GM23248 (cell line): ENCODE measurements around the gene PSPH. TPM values are rescaled to one million over a fixed set of nuclear protein-coding genes. Genes with fewer than 3 reads are reported as not detected.
"Not testable (repeated sequence)": the region's sequence is repeated elsewhere in the genome, so short reads cannot be mapped to it uniquely, and the experiment has no call there.

Source experiments
- DNase-seq: peaks from one replicate; pipeline ENCODE4 v3.0.0-alpha.2; 2015
- H2AFZ ChIP-seq: fragments of 200-600 bp; sonication (generic); 2 replicates; pipeline ENCODE4 v1.6.1; 2016; ENCODE audit warnings: antibody characterized with exemption
- H3F3A ChIP-seq: fragments of 200-600 bp; sonication (generic); 2 replicates; pipeline ENCODE4 v1.6.1; 2016; ENCODE audit warnings: mild to moderate bottlenecking, antibody characterized with exemption, mixed run types; ENCODE audit not compliant: insufficient read depth
- H3K27ac ChIP-seq: fragments of 200-600 bp; sonication (generic); 2 replicates; pipeline ENCODE4 v1.5.1; 2016; ENCODE audit warnings: mild to moderate bottlenecking
- H3K27me3 ChIP-seq: fragments of 200-600 bp; sonication (generic); replicated peaks from 2 replicates; pipeline ENCODE4 v1.6.1; 2016; ENCODE audit warnings: mild to moderate bottlenecking; ENCODE audit not compliant: insufficient read depth
- H3K36me3 ChIP-seq: fragments of 200-600 bp; sonication (generic); 2 replicates; pipeline ENCODE4 v1.6.1; 2016; ENCODE audit warnings: low read depth, mild to moderate bottlenecking
- H3K4me1 ChIP-seq: fragments of 200-600 bp; sonication (generic); 2 replicates; pipeline ENCODE4 v1.6.1; 2016; ENCODE audit warnings: mild to moderate bottlenecking; ENCODE audit not compliant: insufficient read depth
- H3K4me2 ChIP-seq: fragments of 200-600 bp; sonication (generic); one replicate; pipeline ENCODE4 v1.6.1; 2016; ENCODE audit warnings: mild to moderate bottlenecking; ENCODE audit not compliant: unreplicated experiment
- H3K4me3 ChIP-seq: fragments of 200-600 bp; sonication (generic); 2 replicates; pipeline ENCODE4 v1.5.1; 2016; ENCODE audit warnings: mild to moderate bottlenecking
- H3K79me2 ChIP-seq: fragments of 200-600 bp; sonication (generic); 2 replicates; pipeline ENCODE4 v1.6.1; 2016; ENCODE audit warnings: mild to moderate bottlenecking; ENCODE audit not compliant: insufficient read depth
- H3K9ac ChIP-seq: fragments of 200-600 bp; sonication (generic); 2 replicates; pipeline ENCODE4 v1.6.1; 2016; ENCODE audit warnings: mild to moderate bottlenecking
- H3K9me2 ChIP-seq: fragments of 200-600 bp; sonication (generic); 2 replicates; pipeline ENCODE4 v1.6.1; 2016; ENCODE audit warnings: mixed run types, mild to moderate bottlenecking, moderate library complexity; ENCODE audit not compliant: insufficient read depth
- H3K9me3 ChIP-seq: fragments of 200-600 bp; sonication (generic); one replicate; pipeline ENCODE4 v1.6.1; 2017; ENCODE audit warnings: low read depth
- H4K20me1 ChIP-seq: fragments of 200-600 bp; sonication (generic); 2 replicates; pipeline ENCODE4 v1.6.0; 2016; ENCODE audit not compliant: insufficient read depth
- EZH2 ChIP-seq: fragments of 200-600 bp; sonication (generic); IDR thresholded peaks from 2 replicates; pipeline ENCODE4 v1.6.1; 2018; ENCODE audit warnings: antibody characterized with exemption, mild to moderate bottlenecking; ENCODE audit not compliant: insufficient read depth, poor library complexity, severe bottlenecking
- EZH2phosphoT487 ChIP-seq: fragments of 200-600 bp; sonication (generic); IDR thresholded peaks from 2 replicates; pipeline ENCODE4 v1.6.1; 2018; ENCODE audit warnings: antibody characterized with exemption, moderate library complexity, mild to moderate bottlenecking, low read depth; ENCODE audit not compliant: insufficient read depth
- WGBS, 2 experiments: methylation state at CpG; one replicate each; pipeline ENCODE4 v1.1.6; 2015 to 2017; ENCODE audit warnings: low lambda C conversion rate in 2 of 2, low coverage in 1 of 2; ENCODE audit errors: missing lambda C conversion rate in 2 of 2; 5-methylcytosine and 5-hydroxymethylcytosine counted together
- in situ Hi-C: fragments of 300-500 bp; cut with MboI; formaldehyde crosslinking; loops from 2 replicates; pipeline ENCODE4 v1.15.0; 2020
- polyA plus RNA-seq: library from polyadenylated mRNA; unstranded; fragments of >200 nt; fragmentation: Nextera tagmentation; extraction: Ambion mirVana; gene quantifications from 2 replicates; pipeline ENCODE4 v1.2.1, GENCODE V29; 2016
- total RNA-seq: library from RNA; depleted of rRNA; stranded (reverse); fragments of >200 nt; shearing (Covaris generic); gene quantifications from 2 replicates; pipeline ENCODE4 v1.2.3, GENCODE V29; 2014

Gene PSPH
- total and polyA plus RNA-seq, 2 experiments from 2014 or later, result 34.5 to 68.6 TPM

- no peak for DNase-seq
- Histone ChIP-seq H3K27ac (no peak overlapping the region), H4K20me1 (no peaks in the 10 kb centered on the region), H3F3A (no peaks in the 10 kb centered on the region), H3K79me2 (no peaks in the 10 kb centered on the region), H3K9me2 (no peaks in the 10 kb centered on the region), H3K4me2 (no peak overlapping the region), H3K9ac (no peak overlapping the region), H3K9me3 (no peaks in the 10 kb centered on the region), H3K4me1 (no peaks in the 10 kb centered on the region), H3K36me3 (no peaks in the 10 kb centered on the region), H3K4me3 (no peak overlapping the region), H2AFZ (no peak overlapping the region), H3K27me3 (no peaks in the 10 kb centered on the region)
- in situ Hi-C loops, result no loop called here
- 85 to 87% methylated on average over 7 of the region's 7 CpGs for WGBS, 2 experiments
- TF ChIP-seq EZH2phosphoT487 (no peak), EZH2 (no peak)
These were observed 35.5 kb upstream of the PSPH start for GRCh38 chr7:56086761-56087160.

- H3K4me1 ChIP-seq, result peaks cover 7% of the 10 kb centered on the region; the same call in 1 of the 2 replicates
- no peak for DNase-seq
- H2AFZ ChIP-seq, result no peak overlapping the region
- 43 to 44% methylated on average over 12 to 13 of the region's 13 CpGs for WGBS, 2 experiments
- no peaks in the 10 kb centered on the region for H3K9me3 ChIP-seq
- H3K4me2 ChIP-seq, result no peak overlapping the region
- no peak overlapping the region for H3K4me3 ChIP-seq
- TF ChIP-seq EZH2phosphoT487 (no peak), EZH2 (no peak)
- in situ Hi-C loops, result no loop called here
- no peaks in the 10 kb centered on the region for H3K79me2 ChIP-seq
- no peaks in the 10 kb centered on the region for H3K27me3 ChIP-seq
- no peaks in the 10 kb centered on the region for H4K20me1 ChIP-seq
- no peak overlapping the region for H3K27ac ChIP-seq
- no peaks in the 10 kb centered on the region for H3K9me2 ChIP-seq
- no peak overlapping the region for H3K9ac ChIP-seq
- no peaks in the 10 kb centered on the region; the same call in 1 of the 2 replicates for H3K36me3 ChIP-seq
- no peaks in the 10 kb centered on the region for H3F3A ChIP-seq
These were observed 32.0 kb upstream of the PSPH start for GRCh38 chr7:56083150-56083785.

- Histone ChIP-seq H3K4me3 (no peak overlapping the region), H3K9ac (no peak overlapping the region), H3K4me1 (peaks cover 7% of the 10 kb centered on the region; the same call in 1 of the 2 replicates), H2AFZ (no peak overlapping the region), H4K20me1 (no peaks in the 10 kb centered on the region), H3K9me3 (no peaks in the 10 kb centered on the region), H3K9me2 (no peaks in the 10 kb centered on the region), H3K79me2 (no peaks in the 10 kb centered on the region), H3F3A (no peaks in the 10 kb centered on the region), H3K36me3 (no peaks in the 10 kb centered on the region; the same call in 1 of the 2 replicates), H3K27ac (no peak overlapping the region), H3K27me3 (no peaks in the 10 kb centered on the region), H3K4me2 (no peak overlapping the region)
- no peak for DNase-seq
- 93 to 95% methylated on average over 25 to 29 of the region's 29 CpGs for whole genome bisulfite sequencing, 2 experiments
- in situ Hi-C loops, result no loop called here
- TF ChIP-seq EZH2phosphoT487 (no peak), EZH2 (no peak)
These were observed 30.5 kb upstream of the PSPH start for GRCh38 chr7:56081626-56082340.

DNA sequence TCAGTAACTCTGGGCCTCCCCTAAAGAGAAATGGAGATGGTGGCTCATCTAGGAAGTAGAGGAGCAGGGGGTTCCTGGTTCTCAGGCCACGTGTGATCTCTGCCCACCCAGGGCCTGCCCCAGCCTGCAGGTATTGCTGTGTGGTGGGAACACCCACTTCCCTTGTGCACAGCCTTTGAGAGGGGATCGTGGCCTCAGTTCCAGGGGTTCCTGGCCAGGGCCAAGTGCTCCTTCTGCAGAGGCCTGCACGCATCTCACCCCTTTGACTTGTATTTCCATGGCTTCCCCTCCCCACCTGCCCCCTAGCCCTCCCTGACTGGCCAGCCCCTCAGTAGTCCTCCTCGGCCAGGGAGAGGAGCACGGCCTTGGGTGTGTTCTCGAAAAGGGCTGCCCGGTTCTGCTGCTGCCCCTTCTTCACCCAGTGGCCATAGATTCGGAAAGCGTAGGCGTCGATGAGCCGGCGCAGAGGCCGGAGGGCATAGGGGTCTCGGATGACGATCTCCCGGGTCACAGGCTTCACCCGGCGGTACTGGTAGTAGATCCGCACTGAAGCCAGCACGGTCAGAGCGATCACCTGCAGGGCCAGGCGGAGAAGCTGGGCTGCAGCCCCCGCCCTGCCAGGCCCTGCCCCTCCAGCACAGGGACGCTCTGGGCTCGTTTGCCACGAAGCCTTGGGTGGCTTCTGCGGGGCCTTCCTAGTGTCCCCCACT lies 29.6 kb upstream of the PSPH start:
- H3K36me3 ChIP-seq, H3K27me3 ChIP-seq, H3K9me2 ChIP-seq, H3K79me2 ChIP-seq, H3K27ac ChIP-seq, H3K9me3 ChIP-seq, DNase-seq, H3K4me1 ChIP-seq, H3F3A ChIP-seq, H4K20me1 ChIP-seq, H3K4me2 ChIP-seq, H3K4me3 ChIP-seq, H3K9ac ChIP-seq, in situ Hi-C loops, H2AFZ ChIP-seq: not testable (repeated sequence)
- WGBS, 2 experiments, result 94 to 95% methylated on average over 25 to 26 of the region's 28 CpGs
